Smooth muscle cell (in vitro differentiated cells): ENCODE results near the gene DDX10. TPM values are rescaled to one million over a fixed set of nuclear protein-coding genes. Genes with fewer than 3 reads are reported as not detected.
"Not testable (repeated sequence)": the region's sequence is repeated elsewhere in the genome, so short reads cannot be mapped to it uniquely, and the experiment has no call there.

ENCODE experiments used
- DNase-seq: peaks from one replicate; lab custom pipeline; 2025; ENCODE audit not compliant: unreplicated experiment; lab: John Stamatoyannopoulos, UW
- H2AFZ ChIP-seq: fragments of 200-600 bp; sonication (generic); 2 replicates; pipeline ENCODE4 v1.6.0; 2016; ENCODE audit warnings: antibody characterized with exemption, low read depth, mild to moderate bottlenecking
- H3F3A ChIP-seq: fragments of 200-600 bp; sonication (generic); 2 replicates; pipeline ENCODE4 v1.6.0; 2017; ENCODE audit warnings: antibody characterized with exemption, low read depth
- H3K27ac ChIP-seq: fragments of 200-600 bp; sonication (generic); 2 replicates; pipeline ENCODE4 v1.5.1; 2016; ENCODE audit warnings: low read depth, mild to moderate bottlenecking
- H3K27me3 ChIP-seq: fragments of 200-600 bp; sonication (generic); 2 replicates; pipeline ENCODE4 v1.6.1; 2016; ENCODE audit warnings: low read depth, mild to moderate bottlenecking
- H3K36me3 ChIP-seq: fragments of 200-600 bp; sonication (generic); 2 replicates; pipeline ENCODE4 v1.5.1; 2016; ENCODE audit warnings: low read depth
- H3K4me1 ChIP-seq: fragments of 200-600 bp; sonication (generic); 2 replicates; pipeline ENCODE4 v1.5.1; 2016; ENCODE audit warnings: low read depth
- H3K4me2 ChIP-seq: fragments of 200-600 bp; sonication (generic); 2 replicates; pipeline ENCODE4 v1.6.0; 2016; ENCODE audit warnings: mild to moderate bottlenecking
- H3K4me3 ChIP-seq: fragments of 200-600 bp; sonication (generic); 2 replicates; pipeline ENCODE4 v1.5.1; 2016; ENCODE audit warnings: mild to moderate bottlenecking
- H3K79me2 ChIP-seq: fragments of 200-600 bp; sonication (generic); 2 replicates; pipeline ENCODE4 v1.6.0; 2016; ENCODE audit warnings: low read depth, mild to moderate bottlenecking
- H3K9ac ChIP-seq: fragments of 200-600 bp; sonication (generic); 2 replicates; pipeline ENCODE4 v1.6.0; 2016; ENCODE audit warnings: low read depth
- H3K9me3 ChIP-seq: fragments of 200-600 bp; sonication (generic); replicated peaks from 2 replicates; pipeline ENCODE4 v1.5.1; 2016; ENCODE audit warnings: low read depth
- H4K20me1 ChIP-seq: fragments of 200-600 bp; sonication (generic); 2 replicates; pipeline ENCODE4 v1.6.0; 2016; ENCODE audit warnings: low read depth
- CTCF ChIP-seq: fragments of 200-600 bp; sonication (generic); IDR thresholded peaks from 2 replicates; pipeline ENCODE4 v1.5.1; 2017; ENCODE audit warnings: borderline replicate concordance, mild to moderate bottlenecking, antibody characterized with exemption; ENCODE audit not compliant: insufficient read depth, poor library complexity, severe bottlenecking
- WGBS: methylation state at CpG from one replicate; pipeline ENCODE4 v1.1.7; 2016; ENCODE audit warnings: low lambda C conversion rate; 5-methylcytosine and 5-hydroxymethylcytosine counted together
- polyA plus RNA-seq: library from polyadenylated mRNA; unstranded; fragments of >200 nt; fragmentation: Nextera tagmentation; extraction: Ambion mirVana; gene quantifications from 2 replicates; pipeline ENCODE4 v1.2.1, GENCODE V29; 2016
- total RNA-seq: library from RNA; depleted of rRNA; stranded (reverse); fragments of >200 nt; gene quantifications from 2 replicates; pipeline ENCODE4 v1.2.3, GENCODE V29; 2014

DDX10 gene
- total and polyA plus RNA-seq, 2 experiments from 2014 or later = 7.3 to 15.7 TPM

GRCh38 chr11:108648528-108648885 is 16.4 kb upstream of the DDX10 start:
- no peaks in the 10 kb centered on the region for H4K20me1 ChIP-seq
- no peak for TF ChIP-seq CTCF
- H3K4me2 ChIP-seq = no peak overlapping the region
- peak overlapping the region; percentile 28 for H2AFZ ChIP-seq
- H3K9ac ChIP-seq = no peak overlapping the region
- DNase-seq = no peak
- no peak overlapping the region for H3K27ac ChIP-seq
- 92% methylated on average over 2 of the region's 2 CpGs for WGBS
- no peaks in the 10 kb centered on the region for H3K9me3 ChIP-seq
- H3K4me1 ChIP-seq = peaks cover 2% of the 10 kb centered on the region
- no peaks in the 10 kb centered on the region for H3F3A ChIP-seq
- H3K79me2 ChIP-seq = no peaks in the 10 kb centered on the region
- H3K36me3 ChIP-seq = no peaks in the 10 kb centered on the region
- H3K4me3 ChIP-seq = no peak overlapping the region
- no peaks in the 10 kb centered on the region for H3K27me3 ChIP-seq

GRCh38 chr11:108654100-108654499 is 10.8 kb upstream of the DDX10 start:
- H3K4me2 ChIP-seq, H3K4me1 ChIP-seq, H3K9ac ChIP-seq, H4K20me1 ChIP-seq, H3F3A ChIP-seq, H3K79me2 ChIP-seq, H2AFZ ChIP-seq, DNase-seq, H3K27ac ChIP-seq, H3K36me3 ChIP-seq, H3K9me3 ChIP-seq, H3K4me3 ChIP-seq, H3K27me3 ChIP-seq: not testable (repeated sequence)
- WGBS = 94% methylated on average over 3 of the region's 3 CpGs

DNA sequence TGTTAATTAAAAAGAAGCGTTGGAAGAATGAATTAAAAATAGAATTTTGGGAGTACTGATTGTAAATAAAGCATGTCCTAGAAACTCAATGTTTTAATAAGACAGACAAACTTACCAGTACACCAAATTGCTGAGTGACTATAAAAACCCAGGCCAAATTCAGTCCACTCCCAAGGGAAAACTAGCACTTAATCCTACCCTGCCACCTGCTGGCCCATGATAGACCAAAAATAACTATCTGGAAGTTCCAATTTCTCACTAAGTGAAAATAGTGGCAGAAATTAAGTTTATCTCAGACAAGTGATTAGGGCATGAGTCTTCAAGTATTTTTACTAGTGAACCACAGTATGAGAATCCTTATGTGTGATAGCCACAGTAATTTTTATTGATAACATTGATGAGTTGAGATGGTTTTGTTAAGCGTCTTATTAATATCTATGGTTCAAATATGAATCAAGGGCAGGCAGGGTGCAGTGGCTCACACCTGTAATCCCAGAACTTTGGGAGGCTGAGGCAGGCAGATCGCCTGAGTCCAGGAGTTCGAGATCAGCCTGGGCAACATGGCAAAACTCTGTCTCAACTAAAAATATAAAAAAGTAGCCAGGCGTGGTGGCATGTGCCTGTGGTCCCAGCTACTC is 9.8 kb upstream of the DDX10 start:
- no peak overlapping the region for H3K4me2 ChIP-seq
- no peaks in the 10 kb centered on the region for H4K20me1 ChIP-seq
- H3K9ac ChIP-seq = no peak overlapping the region
- H3K4me3 ChIP-seq = no peak overlapping the region
- 57% methylated on average over 5 of the region's 5 CpGs for WGBS
- H3K79me2 ChIP-seq = no peaks in the 10 kb centered on the region
- H3F3A ChIP-seq = no peaks in the 10 kb centered on the region
- no peaks in the 10 kb centered on the region for H3K4me1 ChIP-seq
- H3K9me3 ChIP-seq = no peaks in the 10 kb centered on the region
- no peak overlapping the region for H2AFZ ChIP-seq
- H3K27ac ChIP-seq = no peak overlapping the region
- H3K36me3 ChIP-seq = no peaks in the 10 kb centered on the region
- TF ChIP-seq CTCF = peak; percentile 65
- DNase-seq = no peak
- no peaks in the 10 kb centered on the region for H3K27me3 ChIP-seq

- TF ChIP-seq CTCF = no peak
- no peak overlapping the region for H3K4me2 ChIP-seq
- H3K4me3 ChIP-seq = no peak overlapping the region
- peaks cover 3% of the 10 kb centered on the region for H3K4me1 ChIP-seq
- H3K36me3 ChIP-seq = no peaks in the 10 kb centered on the region
- no peak overlapping the region for H3K27ac ChIP-seq
- 96% methylated on average over 4 of the region's 4 CpGs for WGBS
- H3K9me3 ChIP-seq = no peaks in the 10 kb centered on the region
- H2AFZ ChIP-seq = no peak overlapping the region
- H3K79me2 ChIP-seq = peaks cover 26% of the 10 kb centered on the region
- no peaks in the 10 kb centered on the region for H4K20me1 ChIP-seq
- H3F3A ChIP-seq = no peaks in the 10 kb centered on the region
- no peak for DNase-seq
- H3K27me3 ChIP-seq = no peaks in the 10 kb centered on the region
- no peak overlapping the region for H3K9ac ChIP-seq
These were observed 2.2 kb upstream of the DDX10 start for GRCh38 chr11:108662700-108663099.
